ENCODE measurements around the gene NUP54. TPM values are rescaled to one million over a fixed set of nuclear protein-coding genes. Genes with fewer than 3 reads are reported as not detected.

Gene NUP54
- total and polyA plus RNA-seq, 2 of the 8 experiments (the other 6 are each of a cell fraction or from before 2014, with no cell fraction given): 51.4 to 103 TPM

DNA sequence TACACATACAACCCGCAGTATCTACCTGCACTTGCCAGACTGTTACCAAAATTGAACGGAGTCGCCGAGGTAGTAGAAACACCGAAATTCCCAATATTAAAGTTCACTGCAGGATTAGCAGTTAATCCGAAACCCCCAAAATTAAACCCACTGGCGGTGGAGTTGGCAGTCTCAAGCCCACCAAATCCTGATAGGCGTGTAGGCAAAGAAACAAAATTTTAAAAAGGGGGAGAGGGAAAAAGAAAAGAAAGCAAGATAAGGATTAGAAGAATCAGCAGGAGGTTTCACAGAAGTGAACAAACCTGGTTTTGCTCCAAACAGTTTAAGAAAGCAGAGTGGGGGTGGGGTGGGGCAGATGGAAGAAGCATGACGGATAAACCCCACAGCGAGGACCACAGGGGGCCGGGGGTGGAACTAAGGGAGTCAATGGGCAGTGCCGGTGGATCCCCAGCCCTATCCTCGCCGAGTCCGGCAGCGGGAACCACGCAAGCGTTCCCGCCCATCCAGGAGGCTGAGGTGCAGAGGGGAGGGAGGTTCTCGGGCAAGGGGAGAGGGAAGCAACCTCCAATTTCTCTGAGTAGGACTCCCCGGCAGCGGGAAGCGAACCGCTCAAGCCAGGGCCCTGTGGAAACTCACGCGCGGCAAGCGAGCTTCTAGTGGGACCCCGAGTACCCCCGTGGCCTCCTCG is 599 bp downstream of the NUP54 start:
- Histone ChIP-seq H3K4ac (replicated peaks; ENCODE audit: insufficient read length, low read depth, low read length) (no peak overlapping the region), H3K4me3 (ENCODE audit: extremely low read depth in 1 of 4, insufficient read depth in 2 of 4, low read depth in 3 of 4, low read length in 4 of 4) (peak overlapping the region; percentile 85 to 96 (median 92)), H3K23ac (ENCODE audit: insufficient read length) (no peak overlapping the region), H3K4me1 (replicated peaks in 1 of 4; ENCODE audit: control insufficient read depth in 3 of 4, insufficient read depth in 4 of 4, low read length in 3 of 4) (no peaks in the 10 kb centered on the region), H4K20me1 (replicated peaks in 1 of 2; ENCODE audit: control insufficient read depth in 1 of 2, insufficient read depth in 2 of 2, low read length in 2 of 2) (peaks cover under 1 to 6% of the 10 kb centered on the region in 2 experiments), H4K8ac (ENCODE audit: extremely low read depth, insufficient read depth, low read length) (peak overlapping the region; percentile 98; the same call in 1 of the 2 replicates), H3K14ac (ENCODE audit: insufficient read length) (no peak overlapping the region), H2BK12ac (ENCODE audit: low read depth, low read length) (no peak overlapping the region), H4K91ac (replicated peaks; ENCODE audit: insufficient read length, low read length) (peak overlapping the region; percentile 32), H2BK120ac (replicated peaks; ENCODE audit: low read depth, low read length) (no peak overlapping the region), H3K79me1 (ENCODE audit: low read depth, low read length) (peaks cover 5% of the 10 kb centered on the region), H3K56ac (replicated peaks; ENCODE audit: insufficient read length, low read depth, low read length) (peak overlapping the region; percentile 62), H4K5ac (ENCODE audit: insufficient read length, low read depth, low read length) (peak overlapping the region; percentile 82), H2BK5ac (ENCODE audit: low read depth, low read length) (peak overlapping the region; percentile 66), H3K18ac (ENCODE audit: extremely low read depth, low read length) (peak overlapping the region; percentile 93; the same call in 1 of the 2 replicates), H3K27ac (ENCODE audit: low read depth, low read length) (peak overlapping the region; percentile 95), H2BK15ac (ENCODE audit: low read length) (0 out of 2 replicates have a peak overlapping the region, but pooled peaks have one; percentile 81), H3K27me3 (replicated peaks in 1 of 4; ENCODE audit: control insufficient read depth in 3 of 4, extremely low read depth in 1 of 4, insufficient read depth in 3 of 4, low read length in 3 of 4) (no peaks in the 10 kb centered on the region), H3K23me2 (ENCODE audit: low read depth, low read length) (peaks cover 5% of the 10 kb centered on the region), H3K9ac (replicated peaks in 1 of 4; ENCODE audit: extremely low read depth in 1 of 4, low read depth in 3 of 4, low read length in 3 of 4) (peak overlapping the region; percentile 92 to 95 (median 94)), H2AK5ac (ENCODE audit: low read depth, low read length) (no peak overlapping the region), H3K9me3 (ENCODE audit: insufficient read depth in 2 of 2, low read depth in 1 of 2, low read length in 1 of 2) (no peaks in the 10 kb centered on the region), H3K79me2 (ENCODE audit: control insufficient read depth in 1 of 2, insufficient read depth in 2 of 2, low read length in 2 of 2) (peaks cover 12 to 58% of the 10 kb centered on the region in 2 experiments; a peak in 3 of 4 replicates), H3K4me2 (ENCODE audit: insufficient read depth in 1 of 2, low read depth in 2 of 2, low read length in 2 of 2) (peak overlapping the region; percentile 74 to 78), H3K36me3 (ENCODE audit: control insufficient read depth in 2 of 4, insufficient read depth in 4 of 4, low read length in 3 of 4) (peaks cover 4 to 17% (median 9%) of the 10 kb centered on the region in 4 experiments; a peak in 6 of 8 replicates), H2AFZ (ENCODE audit: low read length) (no peak overlapping the region), H2BK20ac (ENCODE audit: low read length) (no peak overlapping the region)
- ChIA-PET CTCF (ENCODE audit: partially characterized antibody) (interaction anchor here (1.0 kb wide), 1 partner anchor 208 kb away, joined by 3 read pairs; no protein-coding TSS in a partner anchor), POLR2A (ENCODE audit: partially characterized antibody) (interaction anchor here (0.8 to 1.5 kb wide), 17 partner anchors 9 to 312 kb away, joined by 3 to 6 read pairs (median 3); partner anchors contain the start of gene NAAA)
- FAIRE-seq: peak; percentile 84
- peak; percentile 85 to 96 for DNase-seq (ENCODE audit: low read depth in 1 of 2, low spot score in 2 of 2)
- WGBS, 2 experiments (ENCODE audit: extremely low coverage in 1 of 2, insufficient coverage in 1 of 2, insufficient read length in 1 of 2, insufficient replicate concordance in 2 of 2, low coverage in 1 of 2, low lambda C conversion rate in 2 of 2, missing lambda C conversion rate in 1 of 2): 2% methylated on average over 27 of the region's 31 CpGs; no CpG with 5 or more reads in 1 of the 2 experiments
- TF ChIP-seq JUND (IDR thresholded peaks at IDR 0.05; ENCODE audit: low read length): no peak
- TF ChIP-seq SP1 (IDR thresholded peaks at IDR 0.05; ENCODE audit: low read depth, low read length): peak; percentile 57; the same call in 1 of the 2 replicates
- TF ChIP-seq, protein P1, sequence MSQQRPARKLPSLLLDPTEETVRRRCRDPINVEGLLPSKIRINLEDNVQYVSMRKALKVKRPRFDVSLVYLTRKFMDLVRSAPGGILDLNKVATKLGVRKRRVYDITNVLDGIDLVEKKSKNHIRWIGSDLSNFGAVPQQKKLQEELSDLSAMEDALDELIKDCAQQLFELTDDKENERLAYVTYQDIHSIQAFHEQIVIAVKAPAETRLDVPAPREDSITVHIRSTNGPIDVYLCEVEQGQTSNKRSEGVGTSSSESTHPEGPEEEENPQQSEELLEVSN (IDR thresholded peaks at IDR 0.05): peak; percentile 13
- peak in 1 of 2 experiments; percentile 80; a peak in 1 of 3 replicates for TF ChIP-seq EP300 (IDR thresholded peaks at IDR 0.05; ENCODE audit: borderline replicate concordance in 1 of 2, low read depth in 2 of 2, low read length in 2 of 2)
- TF ChIP-seq SIRT6 (IDR thresholded peaks at IDR 0.05; ENCODE audit: low read length): no peak
- TF ChIP-seq, protein P2, sequence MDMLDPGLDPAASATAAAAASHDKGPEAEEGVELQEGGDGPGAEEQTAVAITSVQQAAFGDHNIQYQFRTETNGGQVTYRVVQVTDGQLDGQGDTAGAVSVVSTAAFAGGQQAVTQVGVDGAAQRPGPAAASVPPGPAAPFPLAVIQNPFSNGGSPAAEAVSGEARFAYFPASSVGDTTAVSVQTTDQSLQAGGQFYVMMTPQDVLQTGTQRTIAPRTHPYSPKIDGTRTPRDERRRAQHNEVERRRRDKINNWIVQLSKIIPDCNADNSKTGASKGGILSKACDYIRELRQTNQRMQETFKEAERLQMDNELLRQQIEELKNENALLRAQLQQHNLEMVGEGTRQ (IDR thresholded peaks at IDR 0.05; ENCODE audit: low read length): no peak
- peak; percentile 79 for TF ChIP-seq TCF12 (IDR thresholded peaks at IDR 0.05; ENCODE audit: low read depth, low read length)
- no peak for TF ChIP-seq KDM4A (IDR thresholded peaks at IDR 0.05; ENCODE audit: low read depth, low read length, severe bottlenecking)
- TF ChIP-seq TBP (IDR thresholded peaks at IDR 0.05; ENCODE audit: low read depth, low read length): peak; percentile 60
- TF ChIP-seq KDM5A (IDR thresholded peaks at IDR 0.05; ENCODE audit: low read length): no peak

Measured in H1 (cell line).